ENCODE measurements around the gene SLC30A2.

SLC30A2 gene

DNA sequence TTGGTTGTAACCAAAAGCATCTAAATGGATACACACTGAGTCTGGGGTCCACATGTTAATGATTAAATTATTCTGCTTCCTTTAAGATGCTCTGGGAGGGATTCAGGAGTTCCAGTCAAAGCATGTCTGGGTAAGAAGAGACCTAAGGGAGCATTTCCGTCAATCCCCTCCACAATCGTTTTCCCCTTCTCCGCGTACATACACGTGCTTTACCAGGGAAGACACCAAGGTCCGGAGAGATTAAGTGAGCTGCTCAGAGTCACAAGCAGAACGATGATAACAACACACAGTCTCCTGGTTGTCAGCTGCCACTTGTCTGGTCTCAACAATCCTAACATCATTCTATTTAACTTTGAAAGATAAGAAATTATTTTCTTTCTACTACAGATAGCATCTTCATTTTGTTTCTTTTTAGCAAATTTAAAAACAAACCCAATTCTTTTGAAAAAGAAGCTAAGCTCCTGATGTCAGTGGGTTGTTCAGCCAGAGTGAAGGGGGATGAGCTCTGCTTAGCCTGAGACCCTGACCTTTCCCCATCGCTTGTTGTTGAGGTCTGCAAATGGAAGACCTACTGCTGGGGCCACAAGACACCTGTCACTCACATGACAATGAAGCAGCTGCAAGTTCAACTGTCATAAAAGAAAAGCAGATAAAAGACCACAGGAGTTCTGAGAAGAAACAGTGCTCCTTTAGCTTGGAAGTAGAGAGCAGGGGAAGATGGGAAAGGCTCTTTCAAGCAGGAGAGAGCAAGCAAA lies 52.5 kb downstream of the SLC30A2 start:
- DNase-seq: no peak

DNA sequence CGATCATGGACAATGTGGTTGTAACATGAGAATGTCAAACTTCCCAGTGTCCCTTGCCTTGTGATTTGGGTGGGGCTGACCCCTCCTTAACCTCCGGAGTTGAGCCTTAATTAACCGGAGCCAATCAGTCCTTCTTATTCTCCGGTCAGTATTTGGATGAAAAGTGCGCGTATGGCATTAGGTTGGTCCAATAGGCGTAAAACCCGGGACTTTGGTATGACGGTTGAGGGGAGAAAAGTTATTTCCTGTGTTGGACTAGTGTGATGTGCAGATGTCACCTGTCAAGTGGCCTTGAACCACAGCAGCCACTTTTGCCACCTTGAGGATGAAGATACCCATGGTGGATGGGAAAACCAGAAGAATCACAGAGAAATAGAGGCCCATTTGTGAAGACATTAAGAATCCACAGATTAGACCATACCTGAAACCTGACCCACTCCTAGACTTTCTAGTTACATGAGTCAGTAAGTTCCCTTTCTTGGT lies 53.2 kb downstream of the SLC30A2 start:
- DNase-seq: no peak

DNA sequence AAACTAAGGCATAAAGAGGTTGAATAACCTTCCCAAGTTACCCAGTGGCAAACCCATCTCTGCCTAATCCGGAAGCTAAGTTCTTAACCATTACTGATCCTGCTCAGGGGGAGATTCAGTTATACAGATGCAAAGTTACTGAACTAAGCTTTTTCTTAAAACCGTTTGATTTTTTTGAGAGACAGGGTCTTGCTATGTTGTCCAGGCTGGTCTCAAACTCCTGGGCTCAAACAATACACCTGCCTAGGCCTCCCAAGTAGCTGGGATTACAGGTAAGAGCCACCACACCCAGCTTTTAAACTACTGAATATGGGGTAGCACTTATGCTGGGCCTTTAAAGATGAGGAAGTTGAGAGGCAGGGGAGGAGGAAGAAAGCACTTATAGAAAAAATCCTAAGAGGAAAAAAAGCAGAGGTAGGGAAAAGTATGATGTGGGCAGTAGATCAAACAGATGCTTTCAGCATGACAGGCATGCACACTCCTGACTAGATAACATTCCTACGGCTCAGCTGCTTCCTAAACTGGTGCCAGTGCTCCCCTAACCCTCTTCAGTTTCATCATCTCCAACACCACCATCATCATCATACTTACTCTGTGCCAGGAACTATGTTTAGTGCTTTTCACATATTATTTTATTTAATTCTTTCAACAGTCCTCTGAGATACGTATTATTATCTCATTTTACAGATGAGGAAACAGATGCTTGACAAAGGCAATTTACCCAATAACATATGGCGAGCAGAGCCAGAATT lies 53.8 kb downstream of the SLC30A2 start:
- no peak for DNase-seq

- no peak for DNase-seq
Observed at GRCh38 chr1:25990702-25991395, 55.1 kb downstream of the SLC30A2 start.

DNA sequence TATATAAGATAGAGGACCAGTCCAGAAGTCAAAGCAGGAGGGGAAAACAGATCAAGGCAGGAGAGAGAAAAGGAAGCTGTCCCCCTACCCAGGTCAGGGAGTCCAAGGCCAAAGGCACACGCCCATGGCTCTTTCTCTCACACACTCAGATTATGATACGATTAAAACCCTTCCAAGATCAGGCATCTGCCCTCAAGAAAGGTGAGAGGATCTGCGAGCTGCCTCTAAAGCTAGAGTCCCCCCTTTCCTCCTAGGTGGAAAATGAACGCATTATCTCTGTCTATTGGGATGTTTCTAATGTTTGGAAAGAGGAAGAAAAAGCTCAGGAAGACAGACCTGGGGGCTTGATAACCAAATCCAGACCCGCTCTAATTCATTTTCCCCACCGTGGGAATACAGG lies 55.7 kb downstream of the SLC30A2 start:
- DNase-seq: no peak

DNA sequence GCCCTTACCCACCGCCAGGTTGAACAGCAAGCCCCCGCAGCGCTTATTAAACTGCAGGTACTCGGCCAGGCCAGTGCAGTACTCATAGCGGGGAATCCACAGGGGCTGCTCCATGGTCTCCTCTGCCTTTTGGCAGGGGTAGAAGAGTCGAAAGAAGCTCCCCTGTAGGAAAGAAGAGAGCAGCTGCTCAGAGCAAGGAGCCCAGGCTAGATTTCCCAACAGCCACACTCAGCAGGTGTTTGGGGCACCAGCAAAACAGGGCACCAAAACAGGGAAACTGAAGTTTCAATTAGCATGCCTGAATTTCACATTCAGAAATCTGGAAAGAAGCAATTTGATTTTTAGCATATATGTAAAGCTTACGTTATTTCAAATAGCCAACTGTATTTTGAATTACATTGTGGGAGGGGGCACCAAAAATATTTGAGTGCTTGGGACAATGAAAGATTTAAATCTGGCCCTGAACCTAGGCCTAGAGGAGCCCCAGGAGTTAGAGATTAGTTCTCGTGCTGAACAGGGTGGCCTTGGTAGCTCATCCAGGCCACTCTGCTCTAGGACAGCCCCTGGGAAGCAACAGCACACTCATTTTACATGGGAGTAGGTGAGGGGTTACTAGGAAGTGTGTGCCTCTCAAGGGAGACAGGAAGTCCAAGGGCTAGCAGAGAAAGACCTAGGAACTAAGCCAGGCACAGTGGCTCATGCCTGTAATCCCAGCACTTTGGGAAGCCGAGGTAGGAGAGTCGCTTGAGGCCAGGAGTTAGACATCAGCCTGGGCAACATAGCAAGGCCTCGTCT lies 56.3 kb downstream of the SLC30A2 start:
- DNase-seq: no peak

GRCh38 chr1:25987951-25988350 lies 58.0 kb downstream of the SLC30A2 start:
- no peak for DNase-seq

Data from NCI-H526 treated with DMSO at 0.1 percent for 48 hours (cell line).